Measurements from ENCODE around the gene DIO1.

GRCh38 chr1:53943090-53943489 is 49.1 kb downstream of the DIO1 start:
- no peak for TF ChIP-seq EZH2phosphoT487 (IDR thresholded peaks at IDR 0.05; ENCODE audit: borderline replicate concordance, low read length)
- no peak for TF ChIP-seq CTCF (IDR thresholded peaks at IDR 0.05; ENCODE audit: low read depth, low read length, poor library complexity, severe bottlenecking)

Data from DOHH2 (cell line).